Measurements from ENCODE around the gene GLIS1. TPM values are rescaled to one million over a fixed set of nuclear protein-coding genes. Genes with fewer than 3 reads are reported as not detected.

The GLIS1 gene
- polyA plus RNA-seq, 3 donors, result not detected

- H3K9me3 ChIP-seq (replicated peaks in 1 of 2; ENCODE audit: control insufficient read depth in 1 of 2, insufficient read depth in 1 of 2, low read length in 2 of 2), result no peaks in the 10 kb centered on the region
- TF ChIP-seq CTCF (IDR thresholded peaks at IDR 0.05), result no peak
- H3K4me1 Mint-ChIP-seq, result no peaks in the 10 kb centered on the region
- no peak overlapping the region for H3K27ac ChIP-seq (ENCODE audit: low read depth in 1 of 2, low read length in 2 of 2)
- WGBS (ENCODE audit: insufficient coverage), result no CpG with 5 or more reads among the region's 1 CpG
- intact Hi-C loops (cut with micrococcal nuclease), result no loop called here
- H3K9ac ChIP-seq (ENCODE audit: insufficient read depth, low read length, poor library complexity, severe bottlenecking), result no peak overlapping the region
- no peak overlapping the region for H2AFZ ChIP-seq (ENCODE audit: insufficient read depth, low read depth, low read length, poor library complexity, severe bottlenecking)
- no peaks in the 10 kb centered on the region for H3K79me2 ChIP-seq (ENCODE audit: insufficient read depth, low read length)
- H3K36me3 Mint-ChIP-seq, result peaks cover 57 to 72% of the 10 kb centered on the region in 2 donors
- no peak for DNase-seq
- no peaks in the 10 kb centered on the region for H3K27me3 ChIP-seq (ENCODE audit: control insufficient read depth in 2 of 2, insufficient read depth in 2 of 2, low read length in 2 of 2)
- H3K9me3 Mint-ChIP-seq, result peaks cover 0 to 3% (median 0%) of the 10 kb centered on the region in 7 donors
- H3K27ac Mint-ChIP-seq, result peak overlapping the region in 2 of 7 donors; percentile 1 to 3
- no peaks in the 10 kb centered on the region for H4K20me1 ChIP-seq (ENCODE audit: insufficient read depth, low read length)
- H3K4me1 ChIP-seq (ENCODE audit: control insufficient read depth in 1 of 2, insufficient read depth in 2 of 2, low read length in 2 of 2), result no peaks in the 10 kb centered on the region
- peaks cover 30 to 79% of the 10 kb centered on the region in 2 donors for H3K36me3 ChIP-seq (replicated peaks in 1 of 2; ENCODE audit: control insufficient read depth in 1 of 2, insufficient read depth in 2 of 2, low read length in 2 of 2)
- H3K4me3 ChIP-seq (replicated peaks in 1 of 3; ENCODE audit: low read depth in 2 of 3, low read length in 3 of 3), result no peak overlapping the region
- no peak overlapping the region for H3K4me2 ChIP-seq (replicated peaks; ENCODE audit: extremely low read depth, low read length, poor library complexity, severe bottlenecking)
- H3K4me3 Mint-ChIP-seq, result no peak overlapping the region
- no peaks in the 10 kb centered on the region for H3K27me3 Mint-ChIP-seq (ENCODE audit: low read depth in 3 of 3)
Observed at GRCh38 chr1:53783056-53783455, 44.1 kb upstream of the GLIS1 start.

- no peak overlapping the region for H3K4me3 Mint-ChIP-seq
- peaks cover 35 to 84% of the 10 kb centered on the region in 2 donors for H3K36me3 ChIP-seq (replicated peaks in 1 of 2; ENCODE audit: control insufficient read depth in 1 of 2, insufficient read depth in 2 of 2, low read length in 2 of 2)
- no peaks in the 10 kb centered on the region for H3K79me2 ChIP-seq (ENCODE audit: insufficient read depth, low read length)
- no peak overlapping the region for H2AFZ ChIP-seq (ENCODE audit: insufficient read depth, low read depth, low read length, poor library complexity, severe bottlenecking)
- H3K27ac ChIP-seq (ENCODE audit: low read depth in 1 of 2, low read length in 2 of 2), result no peak overlapping the region
- intact Hi-C loops (cut with micrococcal nuclease), result no loop called here
- peaks cover 0 to 3% (median 0%) of the 10 kb centered on the region in 7 donors for H3K9me3 Mint-ChIP-seq
- no peak overlapping the region for H3K27ac Mint-ChIP-seq
- no peaks in the 10 kb centered on the region for H3K27me3 ChIP-seq (ENCODE audit: control insufficient read depth in 2 of 2, insufficient read depth in 2 of 2, low read length in 2 of 2)
- H3K27me3 Mint-ChIP-seq (ENCODE audit: low read depth in 3 of 3), result no peaks in the 10 kb centered on the region
- H3K9ac ChIP-seq (ENCODE audit: insufficient read depth, low read length, poor library complexity, severe bottlenecking), result no peak overlapping the region
- peaks cover 61 to 72% of the 10 kb centered on the region in 2 donors for H3K36me3 Mint-ChIP-seq
- TF ChIP-seq CTCF (IDR thresholded peaks at IDR 0.05), result no peak
- no peaks in the 10 kb centered on the region for H3K4me1 ChIP-seq (ENCODE audit: control insufficient read depth in 1 of 2, insufficient read depth in 2 of 2, low read length in 2 of 2)
- no peaks in the 10 kb centered on the region for H3K9me3 ChIP-seq (replicated peaks in 1 of 2; ENCODE audit: control insufficient read depth in 1 of 2, insufficient read depth in 1 of 2, low read length in 2 of 2)
- no peaks in the 10 kb centered on the region for H3K4me1 Mint-ChIP-seq
- no peak overlapping the region for H3K4me2 ChIP-seq (replicated peaks; ENCODE audit: extremely low read depth, low read length, poor library complexity, severe bottlenecking)
- no CpG with 5 or more reads among the region's 3 CpGs for WGBS (ENCODE audit: insufficient coverage)
- H4K20me1 ChIP-seq (ENCODE audit: insufficient read depth, low read length), result no peaks in the 10 kb centered on the region
- DNase-seq, result no peak
- no peak overlapping the region for H3K4me3 ChIP-seq (replicated peaks in 1 of 3; ENCODE audit: low read depth in 2 of 3, low read length in 3 of 3)
Observed at GRCh38 chr1:53781654-53782053, 42.7 kb upstream of the GLIS1 start.
